ENCODE data around the gene FAM184A. TPM values are rescaled to one million over a fixed set of nuclear protein-coding genes. Genes with fewer than 3 reads are reported as not detected.

Gene FAM184A
- total RNA-seq, 6 donors from 2014 or later = 8.4 to 75.4 (median 39.5) TPM

GRCh38 chr6:119034827-119035458 is 43.5 kb downstream of the FAM184A start:
- no peaks in the 10 kb centered on the region for H3K9me3 ChIP-seq
- H3K4me3 ChIP-seq = no peak overlapping the region
- DNase-seq (no peak), ATAC-seq (ENCODE audit: low FRiP score in 2 of 2) (peak in 1 of 2 donors; percentile 46)
- no peaks in the 10 kb centered on the region for H3K27me3 ChIP-seq
- no peaks in the 10 kb centered on the region for H3K36me3 ChIP-seq
- H3K27ac ChIP-seq = peak overlapping the region in 2 of 4 donors; percentile 19 to 33
- TF ChIP-seq POLR2AphosphoS5 (IDR thresholded peaks at IDR 0.05) (no peak), EP300 (IDR thresholded peaks at IDR 0.05) (no peak), POLR2A (IDR thresholded peaks at IDR 0.05) (no peak), CTCF (IDR thresholded peaks at IDR 0.05) (no peak)
- H3K4me1 ChIP-seq = peaks cover 0 to 15% (median 4%) of the 10 kb centered on the region in 4 donors
- 38% methylated on average over 6 of the region's 6 CpGs for WGBS, 2 donors

- Histone ChIP-seq H3K4me3 (no peak overlapping the region), H3K4me1 (peaks cover 0 to 8% (median 4%) of the 10 kb centered on the region in 4 donors), H3K27ac (no peak overlapping the region), H3K27me3 (no peaks in the 10 kb centered on the region), H3K9me3 (no peaks in the 10 kb centered on the region), H3K36me3 (no peaks in the 10 kb centered on the region)
- TF ChIP-seq EP300 (IDR thresholded peaks at IDR 0.05) (no peak), POLR2A (IDR thresholded peaks at IDR 0.05) (no peak), CTCF (IDR thresholded peaks at IDR 0.05) (no peak), POLR2AphosphoS5 (IDR thresholded peaks at IDR 0.05) (no peak)
- DNase-seq = no peak
- no peak for ATAC-seq (ENCODE audit: low FRiP score in 2 of 2)
- WGBS, 2 donors = 53 to 79% methylated on average over 1 of the region's 1 CpG
These were observed 46.0 kb downstream of the FAM184A start for GRCh38 chr6:119032428-119032827.

- TF ChIP-seq POLR2AphosphoS5 (IDR thresholded peaks at IDR 0.05) = no peak
- no peak for TF ChIP-seq POLR2A (IDR thresholded peaks at IDR 0.05)
- no peak for TF ChIP-seq EP300 (IDR thresholded peaks at IDR 0.05)
- TF ChIP-seq CTCF (IDR thresholded peaks at IDR 0.05) = no peak
- no peak for ATAC-seq (ENCODE audit: low FRiP score in 2 of 2)
- H3K36me3 ChIP-seq = no peaks in the 10 kb centered on the region
- H3K9me3 ChIP-seq = no peaks in the 10 kb centered on the region
- H3K4me3 ChIP-seq = no peak overlapping the region
- H3K4me1 ChIP-seq = peaks cover 0 to 8% (median 4%) of the 10 kb centered on the region in 4 donors
- no peaks in the 10 kb centered on the region for H3K27me3 ChIP-seq
- WGBS, 2 donors = 97 to 98% methylated on average over 2 of the region's 2 CpGs
- no peak for DNase-seq
- H3K27ac ChIP-seq = no peak overlapping the region
These were observed 47.7 kb downstream of the FAM184A start for GRCh38 chr6:119030759-119031158.

- Histone ChIP-seq H3K27me3 (no peaks in the 10 kb centered on the region), H3K4me3 (no peak overlapping the region), H3K36me3 (no peaks in the 10 kb centered on the region), H3K9me3 (no peaks in the 10 kb centered on the region), H3K4me1 (no peaks in the 10 kb centered on the region), H3K27ac (no peak overlapping the region)
- TF ChIP-seq CTCF (IDR thresholded peaks at IDR 0.05) (no peak), EP300 (IDR thresholded peaks at IDR 0.05) (no peak), POLR2A (IDR thresholded peaks at IDR 0.05) (no peak), POLR2AphosphoS5 (IDR thresholded peaks at IDR 0.05) (no peak)
- ATAC-seq (ENCODE audit: low FRiP score in 2 of 2) = no peak
- WGBS, 2 donors = 86 to 89% methylated on average over 2 of the region's 2 CpGs
- DNase-seq = no peak
These were observed 50.4 kb downstream of the FAM184A start for GRCh38 chr6:119028091-119028490.

GRCh38 chr6:119027465-119027864 is 51.0 kb downstream of the FAM184A start:
- Histone ChIP-seq H3K4me1 (peaks cover 0 to 1% (median 0%) of the 10 kb centered on the region in 4 donors), H3K27me3 (no peaks in the 10 kb centered on the region), H3K36me3 (no peaks in the 10 kb centered on the region), H3K9me3 (no peaks in the 10 kb centered on the region), H3K27ac (no peak overlapping the region), H3K4me3 (no peak overlapping the region)
- DNase-seq = no peak
- ATAC-seq (ENCODE audit: low FRiP score in 2 of 2) = no peak
- WGBS, 2 donors = 52 to 56% methylated on average over 3 of the region's 3 CpGs
- TF ChIP-seq POLR2A (IDR thresholded peaks at IDR 0.05) = no peak
- no peak for TF ChIP-seq CTCF (IDR thresholded peaks at IDR 0.05)
- no peak for TF ChIP-seq POLR2AphosphoS5 (IDR thresholded peaks at IDR 0.05)
- no peak for TF ChIP-seq EP300 (IDR thresholded peaks at IDR 0.05)
